Parathyroid adenoma (tissue), 2 donors: Measurements from ENCODE around the gene HSPB7.

Experiments used
- H2AFZ ChIP-seq: fragments of 300-600 bp; sonication (generic); one replicate; pipeline ENCODE4 v1.7.0; 2017; ENCODE audit warnings: antibody characterized with exemption, mild to moderate bottlenecking
- H3K27ac ChIP-seq: fragments of 300-600 bp; sonication (generic); one replicate; pipeline ENCODE4 v1.7.0; 2017
- H3K27me3 ChIP-seq: fragments of 300-600 bp; sonication (generic); one replicate; pipeline ENCODE4 v1.7.0; 2017; ENCODE audit warnings: low read length; ENCODE audit not compliant: control insufficient read depth, insufficient read depth
- H3K36me3 ChIP-seq: fragments of 300-600 bp; sonication (generic); one replicate; pipeline ENCODE4 v1.7.0; 2017; ENCODE audit warnings: low read length; ENCODE audit not compliant: control insufficient read depth, insufficient read depth
- H3K4me1 ChIP-seq: fragments of 300-600 bp; sonication (generic); one replicate; pipeline ENCODE4 v1.7.0; 2017; ENCODE audit warnings: control low read depth
- H3K4me2 ChIP-seq: fragments of 300-600 bp; sonication (generic); one replicate; pipeline ENCODE4 v1.7.0; 2017; ENCODE audit warnings: low read length
- H3K4me3 ChIP-seq: fragments of 300-600 bp; sonication (generic); one replicate; pipeline ENCODE4 v1.7.0; 2017; ENCODE audit warnings: low read depth, low read length
- H3K79me2 ChIP-seq: fragments of 300-600 bp; sonication (generic); one replicate; pipeline ENCODE4 v1.7.0; 2017; ENCODE audit warnings: control low read depth
- H3K9ac ChIP-seq: fragments of 300-600 bp; sonication (generic); one replicate; pipeline ENCODE4 v1.7.0; 2017; ENCODE audit warnings: mild to moderate bottlenecking
- H3K9me3 ChIP-seq: fragments of 300-600 bp; sonication (generic); one replicate; pipeline ENCODE4 v1.7.0; 2017; ENCODE audit warnings: low read length; ENCODE audit not compliant: control insufficient read depth
- CTCF ChIP-seq: fragments of 300-600 bp; sonication (generic); IDR thresholded peaks from one replicate; pipeline ENCODE4 v1.7.0; 2017; ENCODE audit warnings: antibody characterized with exemption, mild to moderate bottlenecking
- donor health status: primary hyperparathyroidism.

The HSPB7 gene

GRCh38 chr1:16010837-16011236 is 7.0 kb downstream of the HSPB7 start:
- Histone ChIP-seq H3K79me2 (no peaks in the 10 kb centered on the region), H3K9me3 (no peaks in the 10 kb centered on the region), H3K4me3 (no peak overlapping the region), H2AFZ (no peak overlapping the region), H3K27me3 (no peaks in the 10 kb centered on the region), H3K27ac (no peak overlapping the region), H3K36me3 (no peaks in the 10 kb centered on the region), H3K9ac (no peak overlapping the region), H3K4me1 (peaks cover 6% of the 10 kb centered on the region), H3K4me2 (no peak overlapping the region)
- no peak for TF ChIP-seq CTCF

- Histone ChIP-seq H3K4me1 (peaks cover 4% of the 10 kb centered on the region), H3K27me3 (no peaks in the 10 kb centered on the region), H3K4me3 (no peak overlapping the region), H3K9me3 (no peaks in the 10 kb centered on the region), H3K4me2 (no peak overlapping the region), H3K79me2 (no peaks in the 10 kb centered on the region), H3K9ac (no peak overlapping the region), H3K36me3 (no peaks in the 10 kb centered on the region), H2AFZ (no peak overlapping the region), H3K27ac (no peak overlapping the region)
- no peak for TF ChIP-seq CTCF
Measured at GRCh38 chr1:16009678-16010077, 8.2 kb downstream of the HSPB7 start.

GRCh38 chr1:16009030-16009460 is 8.8 kb downstream of the HSPB7 start:
- Histone ChIP-seq H3K36me3 (no peaks in the 10 kb centered on the region), H3K4me2 (no peak overlapping the region), H3K27ac (no peak overlapping the region), H3K9ac (no peak overlapping the region), H3K27me3 (no peaks in the 10 kb centered on the region), H3K79me2 (no peaks in the 10 kb centered on the region), H3K9me3 (no peaks in the 10 kb centered on the region), H3K4me1 (peaks cover 4% of the 10 kb centered on the region), H2AFZ (no peak overlapping the region), H3K4me3 (no peak overlapping the region)
- peak; percentile 86 for TF ChIP-seq CTCF

- Histone ChIP-seq H3K9me3 (no peaks in the 10 kb centered on the region), H3K27ac (no peak overlapping the region), H3K36me3 (no peaks in the 10 kb centered on the region), H3K4me1 (peaks cover 4% of the 10 kb centered on the region), H3K27me3 (no peaks in the 10 kb centered on the region), H3K9ac (no peak overlapping the region), H3K79me2 (no peaks in the 10 kb centered on the region), H3K4me2 (no peak overlapping the region), H2AFZ (no peak overlapping the region), H3K4me3 (no peak overlapping the region)
- TF ChIP-seq CTCF: no peak
Measured at GRCh38 chr1:16007671-16008341, 10.0 kb downstream of the HSPB7 start.
